GM18505 (cell line): ENCODE data around the gene HES3.

ENCODE experiments used
- ATAC-seq: cut with Tn5 transposase; IDR thresholded peaks from one replicate; pipeline ENCODE4 v1.9.1; 2021; ENCODE audit not compliant: unreplicated experiment
- POLR2A ChIP-seq: IDR thresholded peaks from 4 replicates; pipeline ENCODE4 v1.6.1; 2011; ENCODE audit warnings: borderline replicate concordance; ENCODE audit not compliant: insufficient read depth, insufficient read length; ENCODE audit errors: extremely low read depth

HES3 gene

GRCh38 chr1:6266641-6267040, 22.7 kb downstream of the HES3 start:
- TF ChIP-seq POLR2A: no peak
- ATAC-seq: no peak

- TF ChIP-seq POLR2A: no peak
- ATAC-seq: no peak
Measured at GRCh38 chr1:6267686-6268322, 23.8 kb downstream of the HES3 start.

- no peak for ATAC-seq
- no peak for TF ChIP-seq POLR2A
Measured at GRCh38 chr1:6268415-6268814, 24.4 kb downstream of the HES3 start.

- no peak for ATAC-seq
- TF ChIP-seq POLR2A: no peak
Measured at GRCh38 chr1:6269296-6269695, 25.3 kb downstream of the HES3 start.

GRCh38 chr1:6269720-6270400, 25.9 kb downstream of the HES3 start:
- ATAC-seq: no peak
- TF ChIP-seq POLR2A: no peak

GRCh38 chr1:6270401-6270800, 26.4 kb downstream of the HES3 start:
- TF ChIP-seq POLR2A: no peak
- no peak for ATAC-seq

GRCh38 chr1:6271006-6271405, 27.0 kb downstream of the HES3 start:
- no peak for TF ChIP-seq POLR2A
- no peak for ATAC-seq

GRCh38 chr1:6271554-6271953, 27.6 kb downstream of the HES3 start:
- ATAC-seq: no peak
- no peak for TF ChIP-seq POLR2A

GRCh38 chr1:6272452-6272851, 28.5 kb downstream of the HES3 start:
- ATAC-seq: no peak
- TF ChIP-seq POLR2A: no peak

- TF ChIP-seq POLR2A: no peak
- no peak for ATAC-seq
Measured at GRCh38 chr1:6272868-6273267, 28.9 kb downstream of the HES3 start.

- ATAC-seq: no peak
- TF ChIP-seq POLR2A: no peak
Measured at GRCh38 chr1:6273380-6273891, 29.5 kb downstream of the HES3 start.

- no peak for TF ChIP-seq POLR2A
- ATAC-seq: no peak
Measured at GRCh38 chr1:6274102-6274501, 30.1 kb downstream of the HES3 start.

GRCh38 chr1:6274622-6275139, 30.7 kb downstream of the HES3 start:
- TF ChIP-seq POLR2A: no peak
- no peak for ATAC-seq
